Breast epithelium (tissue), 3 donors: ENCODE results near the gene ADGRF1.

Source experiments
- CTCF ChIP-seq, 3 donors: fragments of 450-650 bp; IDR thresholded peaks; one replicate each; pipeline ENCODE4 v1.5.1; 2016 to 2017; ENCODE audit warnings: antibody characterized with exemption in 3 of 3, mild to moderate bottlenecking in 3 of 3, moderate library complexity in 3 of 3
- POLR2AphosphoS5 ChIP-seq, 3 donors: sonication (generic); formaldehyde crosslinking; IDR thresholded peaks; one replicate each; pipeline ENCODE4 v1.6.1; 2017; ENCODE audit warnings: antibody characterized with exemption in 3 of 3

- no peak for TF ChIP-seq CTCF (IDR thresholded peaks at IDR 0.05)
- TF ChIP-seq POLR2AphosphoS5 (IDR thresholded peaks at IDR 0.05): no peak
Measured at GRCh38 chr6:47023573-47023972, 18.6 kb downstream of the ADGRF1 start.
